Measurements from ENCODE around the gene RIPOR1.

RIPOR1 gene

DNA sequence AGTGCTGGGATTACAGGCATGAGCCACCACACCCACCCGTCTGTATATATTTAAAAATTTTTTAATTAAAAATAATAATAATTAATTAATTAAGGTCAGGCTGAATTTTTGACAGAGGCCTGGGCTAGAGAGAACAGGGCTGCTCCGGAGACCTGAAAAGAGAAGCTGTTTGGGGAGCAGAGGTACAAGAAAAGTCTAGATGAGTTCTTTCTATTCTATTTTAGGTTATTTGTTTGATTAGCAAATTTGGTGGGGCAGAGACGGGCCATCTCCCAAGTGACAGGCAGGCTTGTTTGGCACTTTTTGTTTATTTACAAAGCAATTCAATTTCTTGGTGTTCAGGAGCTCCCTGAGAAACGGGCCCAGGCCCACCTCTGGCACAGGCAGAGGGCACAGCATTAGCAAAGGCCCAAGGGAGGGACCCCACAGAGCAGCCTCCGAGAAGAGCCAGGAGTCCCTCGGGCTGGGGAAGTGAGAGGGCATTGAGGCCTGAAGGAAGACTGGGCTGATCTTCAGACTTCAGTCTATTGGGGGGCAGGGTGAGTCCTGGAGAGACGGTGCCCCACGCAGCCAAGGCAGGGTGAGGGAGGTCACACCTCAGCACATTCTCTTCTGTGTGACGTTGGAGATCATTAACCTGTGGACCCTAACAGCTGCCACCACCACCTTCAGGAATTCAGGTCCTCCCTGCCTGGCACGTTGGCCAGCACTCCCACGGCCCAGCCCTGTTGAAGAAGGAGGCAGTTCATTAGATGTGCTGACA lies 10.8 kb upstream of the RIPOR1 start:
- Histone ChIP-seq H3K27me3 (ENCODE audit: control insufficient read depth, insufficient read depth, low read length) (no peaks in the 10 kb centered on the region), H3K4me2 (ENCODE audit: low read length) (no peak overlapping the region), H3K4me1 (peaks cover 9% of the 10 kb centered on the region), H2AFZ (no peak overlapping the region), H3K9me3 (ENCODE audit: control insufficient read depth, low read length) (no peaks in the 10 kb centered on the region), H3K36me3 (ENCODE audit: control insufficient read depth, insufficient read depth, low read length) (no peaks in the 10 kb centered on the region), H3K4me3 (ENCODE audit: low read depth, low read length) (no peak overlapping the region), H3K79me2 (no peaks in the 10 kb centered on the region), H3K9ac (no peak overlapping the region), H3K27ac (no peak overlapping the region)
- TF ChIP-seq, protein P1, sequence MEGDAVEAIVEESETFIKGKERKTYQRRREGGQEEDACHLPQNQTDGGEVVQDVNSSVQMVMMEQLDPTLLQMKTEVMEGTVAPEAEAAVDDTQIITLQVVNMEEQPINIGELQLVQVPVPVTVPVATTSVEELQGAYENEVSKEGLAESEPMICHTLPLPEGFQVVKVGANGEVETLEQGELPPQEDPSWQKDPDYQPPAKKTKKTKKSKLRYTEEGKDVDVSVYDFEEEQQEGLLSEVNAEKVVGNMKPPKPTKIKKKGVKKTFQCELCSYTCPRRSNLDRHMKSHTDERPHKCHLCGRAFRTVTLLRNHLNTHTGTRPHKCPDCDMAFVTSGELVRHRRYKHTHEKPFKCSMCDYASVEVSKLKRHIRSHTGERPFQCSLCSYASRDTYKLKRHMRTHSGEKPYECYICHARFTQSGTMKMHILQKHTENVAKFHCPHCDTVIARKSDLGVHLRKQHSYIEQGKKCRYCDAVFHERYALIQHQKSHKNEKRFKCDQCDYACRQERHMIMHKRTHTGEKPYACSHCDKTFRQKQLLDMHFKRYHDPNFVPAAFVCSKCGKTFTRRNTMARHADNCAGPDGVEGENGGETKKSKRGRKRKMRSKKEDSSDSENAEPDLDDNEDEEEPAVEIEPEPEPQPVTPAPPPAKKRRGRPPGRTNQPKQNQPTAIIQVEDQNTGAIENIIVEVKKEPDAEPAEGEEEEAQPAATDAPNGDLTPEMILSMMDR (IDR thresholded peaks at IDR 0.05): no peak

DNA sequence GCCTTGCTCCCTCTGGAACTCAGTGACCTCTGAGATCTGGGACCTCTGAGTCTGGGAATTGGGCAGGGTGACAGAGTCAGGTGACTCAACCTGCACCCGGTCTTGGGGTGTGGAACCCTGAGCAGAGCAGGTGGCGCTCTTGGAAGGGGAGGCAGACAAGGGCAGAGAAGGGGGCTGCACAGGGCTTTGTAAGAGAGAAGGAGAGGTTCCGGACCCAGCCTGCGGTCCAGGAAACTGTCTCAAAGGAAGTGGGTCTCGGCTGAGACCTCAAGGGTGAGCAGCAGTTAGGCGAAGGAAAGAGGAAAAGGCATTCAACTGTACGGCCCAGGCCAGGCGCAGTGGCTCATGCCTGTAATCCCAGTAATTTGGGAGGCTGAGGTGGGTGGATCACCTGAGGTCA lies 10.0 kb upstream of the RIPOR1 start:
- H2AFZ ChIP-seq: no peak overlapping the region
- no peak overlapping the region for H3K9ac ChIP-seq
- H3K36me3 ChIP-seq (ENCODE audit: control insufficient read depth, insufficient read depth, low read length): no peaks in the 10 kb centered on the region
- no peaks in the 10 kb centered on the region for H3K27me3 ChIP-seq (ENCODE audit: control insufficient read depth, insufficient read depth, low read length)
- H3K79me2 ChIP-seq: no peaks in the 10 kb centered on the region
- H3K27ac ChIP-seq: no peak overlapping the region
- no peak overlapping the region for H3K4me2 ChIP-seq (ENCODE audit: low read length)
- no peaks in the 10 kb centered on the region for H3K9me3 ChIP-seq (ENCODE audit: control insufficient read depth, low read length)
- TF ChIP-seq, protein P1 (IDR thresholded peaks at IDR 0.05): no peak
- no peak overlapping the region for H3K4me3 ChIP-seq (ENCODE audit: low read depth, low read length)
- H3K4me1 ChIP-seq: peaks cover 9% of the 10 kb centered on the region

DNA sequence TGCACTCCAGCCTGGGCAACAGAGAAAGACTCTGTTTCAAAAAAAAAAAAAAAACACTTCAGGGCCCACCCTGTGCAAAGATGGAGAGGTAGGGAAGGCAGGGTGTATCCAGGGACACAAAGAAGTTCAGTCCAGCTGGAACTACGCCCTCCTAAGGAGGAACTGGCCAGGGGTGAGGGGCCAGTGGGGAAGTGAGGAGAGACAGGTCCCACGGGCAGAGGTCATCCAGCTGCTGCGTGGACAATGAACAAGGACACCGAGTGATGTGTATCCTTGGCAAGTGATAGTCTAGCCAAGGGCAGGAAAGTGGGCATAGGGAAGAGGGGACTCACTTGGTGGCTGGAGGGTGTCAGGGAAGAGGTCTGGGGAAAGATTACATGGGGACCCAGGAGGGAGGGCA lies 9.4 kb upstream of the RIPOR1 start:
- H3K9ac ChIP-seq: no peak overlapping the region
- no peaks in the 10 kb centered on the region for H3K9me3 ChIP-seq (ENCODE audit: control insufficient read depth, low read length)
- H3K79me2 ChIP-seq: no peaks in the 10 kb centered on the region
- H3K4me3 ChIP-seq (ENCODE audit: low read depth, low read length): no peak overlapping the region
- H3K27ac ChIP-seq: no peak overlapping the region
- no peak overlapping the region for H3K4me2 ChIP-seq (ENCODE audit: low read length)
- peaks cover 9% of the 10 kb centered on the region for H3K4me1 ChIP-seq
- TF ChIP-seq, protein P1 (IDR thresholded peaks at IDR 0.05): no peak
- no peaks in the 10 kb centered on the region for H3K27me3 ChIP-seq (ENCODE audit: control insufficient read depth, insufficient read depth, low read length)
- H3K36me3 ChIP-seq (ENCODE audit: control insufficient read depth, insufficient read depth, low read length): no peaks in the 10 kb centered on the region
- H2AFZ ChIP-seq: no peak overlapping the region

DNA sequence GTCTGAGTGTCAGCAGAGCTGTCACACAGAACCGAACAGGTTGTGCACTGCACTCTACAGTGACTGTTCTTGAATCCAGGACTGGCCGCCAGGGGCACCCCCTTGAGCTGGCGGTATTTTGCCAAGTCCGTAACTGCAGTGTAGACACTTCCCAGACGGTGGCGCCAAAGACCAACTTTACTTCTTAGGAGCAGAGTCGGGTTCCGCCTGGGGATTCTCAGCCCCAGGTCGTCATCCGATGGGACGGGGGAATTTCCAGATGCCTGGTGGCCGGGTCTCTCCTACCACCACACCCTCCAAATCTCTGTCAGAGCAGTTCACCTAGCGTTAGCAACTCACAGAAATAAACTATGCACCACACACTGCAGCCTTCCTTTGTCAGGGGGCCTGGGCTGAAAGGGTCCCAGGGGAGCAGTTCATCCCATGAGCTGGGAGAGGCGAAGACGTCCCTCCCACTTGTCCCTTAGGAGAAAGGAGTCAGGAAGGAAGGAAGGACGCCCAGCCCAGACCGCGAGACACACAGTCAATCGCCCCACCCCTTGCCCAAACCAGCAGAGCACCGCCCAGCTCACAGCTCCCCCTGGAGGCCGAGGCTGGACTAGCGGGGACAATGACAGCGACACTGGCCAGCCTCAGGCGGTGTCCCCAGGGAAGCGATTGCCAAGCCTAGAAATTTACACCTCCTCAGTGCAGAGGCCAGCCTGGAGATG lies 7.4 kb upstream of the RIPOR1 start:
- no peaks in the 10 kb centered on the region for H3K27me3 ChIP-seq (ENCODE audit: control insufficient read depth, insufficient read depth, low read length)
- H3K27ac ChIP-seq: peak overlapping the region; percentile 89
- H3K4me2 ChIP-seq (ENCODE audit: low read length): peak overlapping the region; percentile 99
- TF ChIP-seq, protein P1 (IDR thresholded peaks at IDR 0.05): peak; percentile 80
- H2AFZ ChIP-seq: peak overlapping the region; percentile 84
- H3K4me1 ChIP-seq: peaks cover 4% of the 10 kb centered on the region
- H3K79me2 ChIP-seq: no peaks in the 10 kb centered on the region
- peak overlapping the region; percentile 77 for H3K4me3 ChIP-seq (ENCODE audit: low read depth, low read length)
- no peak overlapping the region for H3K9ac ChIP-seq
- no peaks in the 10 kb centered on the region for H3K9me3 ChIP-seq (ENCODE audit: control insufficient read depth, low read length)
- H3K36me3 ChIP-seq (ENCODE audit: control insufficient read depth, insufficient read depth, low read length): no peaks in the 10 kb centered on the region

Measured in parathyroid adenoma (tissue), 2 donors.